HFF-Myc (cell line): ENCODE results near the gene SHANK3.

Source experiments
- DNase-seq: peaks from one replicate; pipeline ENCODE4 v3.0.0-alpha.2; 2011; ENCODE audit warnings: low read depth; ENCODE audit errors: extremely low read depth
- H3K4me3 ChIP-seq: replicated peaks from 2 replicates; pipeline ENCODE4 v1.5.1; 2011; ENCODE audit warnings: low read depth, mild to moderate bottlenecking, control low read depth, low read length
- CTCF ChIP-seq: IDR thresholded peaks from 2 replicates; pipeline ENCODE4 v1.5.1; 2012; ENCODE audit warnings: mild to moderate bottlenecking, low read depth, low read length, control low read depth; ENCODE audit errors: missing control alignments

The SHANK3 gene

GRCh38 chr22:50701428-50702154 lies 29.0 kb downstream of the SHANK3 start:
- no peak for TF ChIP-seq CTCF

DNA sequence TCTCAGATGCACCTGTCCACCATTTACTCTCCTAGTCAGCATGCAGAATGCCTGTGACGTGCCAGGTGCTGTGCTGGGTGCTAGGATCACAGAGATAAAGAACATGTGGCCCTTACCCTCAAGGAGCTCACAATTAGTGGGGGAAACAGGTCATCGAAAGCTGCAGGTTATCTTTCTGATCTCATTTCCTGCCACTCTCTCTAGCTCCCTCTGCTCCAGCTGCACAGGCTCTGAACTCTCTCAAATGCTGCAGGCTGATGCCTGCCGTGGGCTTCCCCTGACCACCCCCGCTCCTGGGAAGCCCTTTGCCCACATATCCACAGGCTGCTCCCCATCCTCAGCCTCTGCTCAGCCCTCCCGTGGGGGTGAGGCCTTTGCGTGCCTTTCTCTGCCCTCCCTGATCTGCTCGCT lies 29.6 kb downstream of the SHANK3 start:
- H3K4me3 ChIP-seq, result no peak overlapping the region
- TF ChIP-seq CTCF, result no peak
- DNase-seq, result no peak

More at GRCh38 chr22:50701428-50702154, 29.0 kb downstream of the SHANK3 start:
- no peak for DNase-seq
- no peak overlapping the region for H3K4me3 ChIP-seq

- no peak overlapping the region for H3K4me3 ChIP-seq
- DNase-seq, result no peak
- no peak for TF ChIP-seq CTCF
Observed at GRCh38 chr22:50702821-50703725, 30.4 kb downstream of the SHANK3 start.

DNA sequence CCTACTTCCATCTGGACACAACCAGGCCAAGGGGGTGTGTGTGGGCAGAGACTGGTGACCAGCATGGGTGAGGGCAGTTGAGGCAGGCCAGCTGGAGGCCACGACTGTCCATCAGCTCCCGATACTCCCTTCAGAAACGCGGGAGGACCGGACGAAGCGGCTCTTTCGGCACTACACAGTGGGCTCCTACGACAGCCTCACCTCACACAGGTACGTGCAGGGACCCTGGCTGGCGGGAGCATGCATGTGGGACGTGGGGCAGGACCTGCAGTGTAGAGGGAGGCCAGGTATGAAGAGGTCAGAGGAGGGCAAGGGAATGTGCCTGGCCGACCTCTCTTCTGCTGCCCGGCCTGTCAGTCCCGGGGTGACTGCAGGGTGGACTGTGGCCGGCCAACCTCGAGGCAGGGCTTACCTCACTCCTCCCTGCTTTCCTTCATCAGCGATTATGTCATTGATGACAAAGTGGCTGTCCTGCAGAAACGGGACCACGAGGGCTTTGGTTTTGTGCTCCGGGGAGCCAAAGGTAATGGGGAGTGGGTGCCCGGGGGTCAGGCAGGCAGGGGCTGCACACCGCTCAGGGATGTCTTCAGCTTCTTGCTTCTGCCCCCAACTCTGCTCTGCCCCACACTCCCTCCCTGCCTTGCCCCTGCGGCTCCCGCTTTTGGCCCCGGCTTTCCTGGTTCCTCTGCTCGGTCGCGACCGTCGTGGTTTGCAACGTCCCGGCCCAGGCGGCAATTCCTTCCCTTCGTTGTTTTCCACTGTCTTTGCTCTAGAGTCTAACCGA lies 31.3 kb downstream of the SHANK3 start:
- no peak for TF ChIP-seq CTCF
- no peak for DNase-seq
- H3K4me3 ChIP-seq, result no peak overlapping the region

DNA sequence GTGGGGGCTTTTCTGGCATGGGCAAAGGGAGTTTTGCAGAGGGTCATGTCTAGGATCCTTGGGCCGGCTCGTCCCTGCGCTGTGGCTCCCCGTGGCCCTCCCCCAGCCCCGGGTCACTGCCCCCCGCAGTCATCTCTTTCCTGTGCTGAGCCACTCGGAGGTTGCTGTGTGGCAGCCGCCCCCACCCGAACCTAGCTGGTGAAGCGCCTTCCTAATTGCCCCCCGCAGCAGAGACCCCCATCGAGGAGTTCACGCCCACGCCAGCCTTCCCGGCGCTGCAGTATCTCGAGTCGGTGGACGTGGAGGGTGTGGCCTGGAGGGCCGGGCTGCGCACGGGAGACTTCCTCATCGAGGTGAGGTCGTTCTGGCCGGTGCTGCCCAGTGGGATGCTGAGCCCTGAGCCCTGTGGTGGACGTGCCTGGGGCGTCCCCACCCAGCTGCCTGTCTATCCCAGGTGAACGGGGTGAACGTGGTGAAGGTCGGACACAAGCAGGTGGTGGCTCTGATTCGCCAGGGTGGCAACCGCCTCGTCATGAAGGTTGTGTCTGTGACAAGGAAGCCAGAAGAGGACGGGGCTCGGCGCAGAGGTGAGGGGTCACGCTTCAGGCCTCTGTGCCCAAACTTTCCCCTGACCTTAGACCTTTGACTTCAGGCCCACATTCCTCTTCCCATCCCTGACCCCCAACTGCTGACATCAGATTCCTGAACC lies 32.0 kb downstream of the SHANK3 start:
- TF ChIP-seq CTCF, result no peak
- DNase-seq, result no peak
- H3K4me3 ChIP-seq, result no peak overlapping the region

DNA sequence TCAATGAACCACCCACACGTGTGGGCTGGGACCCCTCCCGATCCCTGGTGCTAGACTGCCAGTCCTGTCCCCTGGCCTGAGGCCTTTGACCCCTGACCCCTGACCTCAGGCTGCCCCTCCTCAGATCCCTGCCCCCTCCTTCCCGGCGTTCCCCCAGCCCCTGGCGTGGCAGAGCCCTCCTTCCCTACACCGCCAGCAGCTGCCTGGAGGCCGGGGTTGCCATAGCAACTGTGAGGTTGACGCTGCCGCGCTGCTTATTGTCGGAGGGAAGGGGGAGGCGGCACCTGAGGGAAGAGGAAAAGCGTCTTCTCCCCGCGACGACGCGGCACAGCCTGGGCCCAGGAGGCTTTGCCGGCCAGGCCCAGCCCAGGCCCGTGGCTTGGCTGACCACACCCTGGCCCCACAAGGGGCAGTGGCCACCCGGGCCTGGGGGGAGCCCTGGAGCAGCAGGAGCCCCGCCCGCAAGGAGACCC lies 32.6 kb downstream of the SHANK3 start:
- TF ChIP-seq CTCF, result no peak
- H3K4me3 ChIP-seq, result no peak overlapping the region
- peak; percentile 21 for DNase-seq
